Activated CD4-positive, alpha-beta memory T cell treated with anti-CD3 and anti-CD28 coated beads, Interleukin-2, amount 10 ng/mL, durations not matched to agents 7 days and 5 days (primary cell): ENCODE results near the gene C12orf57. TPM values are rescaled to one million over a fixed set of nuclear protein-coding genes. Genes with fewer than 3 reads are reported as not detected.

Source experiments
- CTCF ChIA-PET: fragments of 350-600 bp; sonication (Branson Sonifier 250); formaldehyde crosslinking; loops from one replicate; lab custom pipeline; 2021; ENCODE audit warnings: antibody characterized with exemption, inconsistent platforms; lab: Charles Lee
- POLR2A ChIA-PET: fragments of 350-600 bp; sonication (Branson Sonifier 250); formaldehyde crosslinking; loops from one replicate; lab custom pipeline; 2021; ENCODE audit warnings: antibody characterized with exemption; lab: Charles Lee
- DNase-seq: peaks from one replicate; pipeline ENCODE4 v3.0.0-alpha.2; 2020
- H3K27ac Mint-ChIP-seq: one replicate; pipeline ENCODE4 v1.8.0; 2021; ENCODE audit warnings: mild to moderate bottlenecking, mixed read lengths
- H3K27me3 Mint-ChIP-seq: one replicate; pipeline ENCODE4 v1.8.0; 2021; ENCODE audit warnings: mixed read lengths
- H3K36me3 Mint-ChIP-seq: one replicate; pipeline ENCODE4 v1.8.0; 2021; ENCODE audit warnings: low read depth, mixed read lengths
- H3K4me1 Mint-ChIP-seq: one replicate; pipeline ENCODE4 v1.8.0; 2021; ENCODE audit warnings: mixed read lengths
- H3K4me3 Mint-ChIP-seq: one replicate; pipeline ENCODE4 v1.8.0; 2021; ENCODE audit warnings: mild to moderate bottlenecking, mixed read lengths
- H3K9me3 Mint-ChIP-seq: one replicate; pipeline ENCODE4 v1.8.0; 2021; ENCODE audit warnings: mixed read lengths
- total RNA-seq, 2 experiments: library from RNA; stranded (reverse); gene quantifications; one replicate each; pipeline ENCODE4 v1.2.3, GENCODE V29; 2021

The C12orf57 gene
- total RNA-seq, 2 experiments from 2014 or later: 141 TPM

GRCh38 chr12:6978188-6978587 lies 34.4 kb downstream of the C12orf57 start:
- Mint-ChIP-seq H3K27ac (no peak overlapping the region), H3K4me1 (peaks cover 21% of the 10 kb centered on the region), H3K9me3 (no peaks in the 10 kb centered on the region), H3K4me3 (no peak overlapping the region), H3K27me3 (no peaks in the 10 kb centered on the region), H3K36me3 (peaks cover 74% of the 10 kb centered on the region)
- CTCF ChIA-PET: interaction anchor here (0.8 kb wide), 1 partner anchor 34 kb away, joined by 3 read pairs; the partner anchor contains the start of gene C12orf57
- DNase-seq: no peak
- POLR2A ChIA-PET: interaction anchor here (0.7 to 2.3 kb wide), 3 partner anchors 12 to 34 kb away, joined by 3 to 8 read pairs (median 4); partner anchors contain the start of genes C12orf57 and RNU7-1

- H3K4me1 Mint-ChIP-seq: peaks cover 18% of the 10 kb centered on the region
- H3K9me3 Mint-ChIP-seq: no peaks in the 10 kb centered on the region
- no peak for DNase-seq
- POLR2A ChIA-PET: no interaction called here
- H3K4me3 Mint-ChIP-seq: no peak overlapping the region
- H3K27me3 Mint-ChIP-seq: no peaks in the 10 kb centered on the region
- no peak overlapping the region for H3K27ac Mint-ChIP-seq
- CTCF ChIA-PET: no interaction called here
- H3K36me3 Mint-ChIP-seq: peaks cover 76% of the 10 kb centered on the region
Observed at GRCh38 chr12:6978611-6979011, 34.8 kb downstream of the C12orf57 start.

- Mint-ChIP-seq H3K9me3 (no peaks in the 10 kb centered on the region), H3K36me3 (peaks cover 72% of the 10 kb centered on the region), H3K27me3 (no peaks in the 10 kb centered on the region), H3K4me1 (peaks cover 14% of the 10 kb centered on the region), H3K27ac (no peak overlapping the region), H3K4me3 (no peak overlapping the region)
- ChIA-PET CTCF (no interaction called here), POLR2A (no interaction called here)
- DNase-seq: no peak
Observed at GRCh38 chr12:6979021-6979420, 35.2 kb downstream of the C12orf57 start.

- POLR2A ChIA-PET: no interaction called here
- H3K27ac Mint-ChIP-seq: no peak overlapping the region
- CTCF ChIA-PET: no interaction called here
Observed at GRCh38 chr12:6979453-6979852, 35.6 kb downstream of the C12orf57 start.

GRCh38 chr12:6980075-6980474 lies 36.3 kb downstream of the C12orf57 start:
- no peaks in the 10 kb centered on the region for H3K27me3 Mint-ChIP-seq
- no peak overlapping the region for H3K27ac Mint-ChIP-seq
- H3K9me3 Mint-ChIP-seq: no peaks in the 10 kb centered on the region
- H3K4me1 Mint-ChIP-seq: peaks cover 9% of the 10 kb centered on the region
- POLR2A ChIA-PET: no interaction called here
- DNase-seq: no peak
- CTCF ChIA-PET: interaction anchor here (0.7 kb wide), 1 partner anchor 95 kb away, joined by 4 read pairs; no protein-coding TSS in a partner anchor
- H3K4me3 Mint-ChIP-seq: no peak overlapping the region
- H3K36me3 Mint-ChIP-seq: peaks cover 68% of the 10 kb centered on the region

More at GRCh38 chr12:6979453-6979852, 35.6 kb downstream of the C12orf57 start:
- Mint-ChIP-seq H3K4me3 (no peak overlapping the region), H3K27me3 (no peaks in the 10 kb centered on the region), H3K4me1 (peaks cover 12% of the 10 kb centered on the region), H3K9me3 (no peaks in the 10 kb centered on the region), H3K36me3 (peaks cover 71% of the 10 kb centered on the region)
- DNase-seq: no peak

GRCh38 chr12:6980740-6981139 lies 36.9 kb downstream of the C12orf57 start:
- Mint-ChIP-seq H3K9me3 (no peaks in the 10 kb centered on the region), H3K36me3 (peaks cover 62% of the 10 kb centered on the region), H3K4me1 (peaks cover 4% of the 10 kb centered on the region), H3K27ac (no peak overlapping the region), H3K4me3 (no peak overlapping the region), H3K27me3 (no peaks in the 10 kb centered on the region)
- ChIA-PET POLR2A (no interaction called here), CTCF (interaction anchor here (1.2 kb wide), 1 partner anchor 8 kb away, joined by 3 read pairs; no protein-coding TSS in a partner anchor)
- DNase-seq: no peak

- no peak for DNase-seq
- Mint-ChIP-seq H3K36me3 (peaks cover 56% of the 10 kb centered on the region), H3K27ac (no peak overlapping the region), H3K27me3 (no peaks in the 10 kb centered on the region), H3K4me3 (no peak overlapping the region), H3K9me3 (no peaks in the 10 kb centered on the region), H3K4me1 (no peaks in the 10 kb centered on the region)
- POLR2A ChIA-PET: no interaction called here
- CTCF ChIA-PET: interaction anchor here (1.2 kb wide), 1 partner anchor 9 kb away, joined by 3 read pairs; no protein-coding TSS in a partner anchor
Observed at GRCh38 chr12:6981152-6982052, 37.6 kb downstream of the C12orf57 start.

GRCh38 chr12:6982532-6982931 lies 38.7 kb downstream of the C12orf57 start:
- Mint-ChIP-seq H3K36me3 (peaks cover 51% of the 10 kb centered on the region), H3K4me3 (no peak overlapping the region), H3K27ac (no peak overlapping the region), H3K4me1 (no peaks in the 10 kb centered on the region), H3K27me3 (no peaks in the 10 kb centered on the region), H3K9me3 (no peaks in the 10 kb centered on the region)
- POLR2A ChIA-PET: interaction anchor here (0.8 kb wide), 3 partner anchors 21 to 126 kb away, joined by 3 read pairs; partner anchors contain the start of gene C12orf57
- CTCF ChIA-PET: no interaction called here
- no peak for DNase-seq

GRCh38 chr12:6987956-6988553 lies 44.2 kb downstream of the C12orf57 start:
- Mint-ChIP-seq H3K9me3 (no peaks in the 10 kb centered on the region), H3K36me3 (peaks cover 26% of the 10 kb centered on the region), H3K27ac (no peak overlapping the region), H3K27me3 (no peaks in the 10 kb centered on the region), H3K4me1 (no peaks in the 10 kb centered on the region), H3K4me3 (no peak overlapping the region)
- POLR2A ChIA-PET: no interaction called here
- CTCF ChIA-PET: no interaction called here
- no peak for DNase-seq

Other genes with a start within 250 kb of the C12orf57 start
- not detected for gene PIANP, start 243.2 kb upstream of the C12orf57 start, total RNA-seq
- 10 to 100 TPM; 28.4 to 29.0 TPM for gene COPS7A, start 220.0 kb upstream of the C12orf57 start, total RNA-seq
- 100 to 1,000 TPM; 101 to 108 TPM for gene MLF2, start 190.9 kb upstream of the C12orf57 start, total RNA-seq
- gene PTMS, start 177.7 kb upstream of the C12orf57 start, total RNA-seq: 10 to 100 TPM; 47.0 to 49.6 TPM
- gene LAG3, start 171.5 kb upstream of the C12orf57 start, total RNA-seq: 10 to 100 TPM; 91.9 TPM
- 100 to 1,000 TPM; 324 to 327 TPM for gene CD4, start 154.5 kb upstream of the C12orf57 start, total RNA-seq
- not detected for gene GPR162, start 122.2 kb upstream of the C12orf57 start, total RNA-seq
- under 1 TPM; 0.18 to 0.68 TPM for gene P3H3, start 115.6 kb upstream of the C12orf57 start, total RNA-seq
- gene GNB3, start 103.1 kb upstream of the C12orf57 start, total RNA-seq: not detected
- gene CDCA3, start 92.7 kb upstream of the C12orf57 start, total RNA-seq: 100 to 1,000 TPM in 1 of 2 experiments, 10 to 100 TPM in 1; 96.5 to 101 TPM
- gene USP5, start 91.9 kb upstream of the C12orf57 start, total RNA-seq: 100 to 1,000 TPM in 1 of 2 experiments, 10 to 100 TPM in 1; 91.4 to 109 TPM
- gene TPI1, start 76.5 kb upstream of the C12orf57 start, total RNA-seq: 1,000 to 10,000 TPM; 1,228 to 1,253 TPM
- 10 to 100 TPM; 11.1 to 11.2 TPM for gene SPSB2, start 70.7 kb upstream of the C12orf57 start, total RNA-seq
- 1 to 10 TPM; 5.7 to 6.1 TPM for gene LRRC23, start 39.2 kb upstream of the C12orf57 start, total RNA-seq
- 100 to 1,000 TPM; 206 to 207 TPM for gene ENO2, start 29.4 kb upstream of the C12orf57 start, total RNA-seq
- 10 to 100 TPM; 33.9 to 34.6 TPM for gene ATN1, start 16.1 kb upstream of the C12orf57 start, total RNA-seq
- not detected for gene RNU7-1, start 206 bp upstream of the C12orf57 start, total RNA-seq
- 100 to 1,000 TPM; 295 to 299 TPM for gene PTPN6, start 7.3 kb downstream of the C12orf57 start, total RNA-seq
- 100 to 1,000 TPM; 194 to 196 TPM for gene PHB2, start 26.6 kb downstream of the C12orf57 start, total RNA-seq
- 10 to 100 TPM; 39.4 to 50.2 TPM for gene EMG1, start 26.9 kb downstream of the C12orf57 start, total RNA-seq
- 10 to 100 TPM; 34.6 to 37.0 TPM for gene LPCAT3, start 74.5 kb downstream of the C12orf57 start, total RNA-seq
- 1 to 10 TPM; 1.7 TPM for gene C1S, start 116.7 kb downstream of the C12orf57 start, total RNA-seq
- 1 to 10 TPM; 2.7 to 3.8 TPM for gene C1R, start 148.4 kb downstream of the C12orf57 start, total RNA-seq
- 10 to 100 TPM; 26.5 to 28.8 TPM for gene C1RL, start 165.2 kb downstream of the C12orf57 start, total RNA-seq
- 1 to 10 TPM in 1 of 2 experiments, under 1 TPM in 1; 0.86 to 1.8 TPM for gene RBP5, start 184.9 kb downstream of the C12orf57 start, total RNA-seq
- gene CLSTN3, start 186.3 kb downstream of the C12orf57 start, total RNA-seq: 100 to 1,000 TPM; 148 to 152 TPM
- gene PEX5, start 245.7 kb downstream of the C12orf57 start, total RNA-seq: 10 to 100 TPM; 15.0 to 15.4 TPM